DMS114 treated with DMSO at 0.1 percent for 48 hours (cell line): ENCODE data around the gene AGPS.

Experiments used
- DNase-seq: peaks from one replicate; lab custom pipeline; 2025; ENCODE audit not compliant: unreplicated experiment; lab: John Stamatoyannopoulos, UW

The AGPS gene

DNA sequence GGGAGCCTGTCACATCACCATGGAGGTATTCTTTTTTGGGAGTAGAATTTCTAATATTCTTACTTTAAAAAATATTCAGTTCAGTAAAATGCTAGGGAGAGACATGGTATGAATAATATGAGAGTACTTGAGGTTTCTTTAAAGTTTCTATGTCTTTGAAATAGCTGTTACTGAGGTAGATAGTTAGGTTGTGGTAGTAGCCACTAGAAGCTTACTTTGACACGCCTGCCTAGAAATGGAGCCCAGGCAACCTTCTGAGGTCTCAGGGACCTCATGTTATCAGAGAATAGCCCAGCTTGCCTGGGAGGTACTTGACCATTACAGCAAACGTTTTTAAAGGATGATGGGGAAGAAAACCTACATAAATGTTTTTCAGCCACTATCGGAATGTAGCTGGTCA, 131.2 kb downstream of the AGPS start:
- DNase-seq: no peak

GRCh38 chr2:177525351-177525924, 132.9 kb downstream of the AGPS start:
- no peak for DNase-seq

- no peak for DNase-seq
Measured at GRCh38 chr2:177528351-177528933, 135.9 kb downstream of the AGPS start.

DNA sequence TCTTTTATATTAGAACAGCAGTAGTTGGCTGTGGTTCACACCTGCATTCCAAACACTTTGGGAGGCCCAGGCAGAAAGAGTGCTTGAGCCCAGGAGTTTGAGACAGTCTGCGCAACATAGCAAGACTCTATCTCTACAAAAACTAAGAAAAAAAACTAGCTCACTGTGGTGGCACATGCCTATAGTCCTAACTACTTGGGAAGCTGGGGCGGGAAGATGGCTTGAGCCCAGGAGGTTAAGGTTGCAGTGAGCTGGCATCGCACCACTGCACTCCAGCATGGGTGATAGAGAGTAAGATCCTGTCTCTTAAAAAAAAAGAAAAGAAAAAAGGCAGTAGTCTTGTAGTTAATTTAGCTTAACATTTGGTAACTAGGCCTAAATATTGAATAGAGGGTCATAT, 136.6 kb downstream of the AGPS start:
- DNase-seq: no peak

- DNase-seq: no peak
Measured at GRCh38 chr2:177530561-177530960, 138.0 kb downstream of the AGPS start.

- DNase-seq: no peak
Measured at GRCh38 chr2:177531706-177532105, 139.1 kb downstream of the AGPS start.

DNA sequence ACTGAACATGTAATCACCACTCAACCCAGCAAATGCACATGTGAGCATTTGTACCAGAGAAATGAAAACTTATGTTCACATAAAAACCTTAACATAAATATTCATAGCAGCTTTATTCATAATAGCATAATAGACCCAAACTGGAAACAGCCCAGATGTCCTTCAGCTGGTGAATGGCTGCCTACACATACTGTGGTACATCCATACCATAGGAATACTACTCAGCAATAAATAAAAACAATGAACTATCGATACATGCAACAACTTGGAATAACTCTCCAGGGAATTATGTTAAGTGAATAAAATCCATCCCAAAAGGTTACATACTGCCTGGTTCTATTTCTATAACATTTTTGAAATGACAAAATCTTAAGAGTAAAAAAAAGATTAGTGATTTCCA, 140.0 kb downstream of the AGPS start:
- DNase-seq: no peak

- no peak for DNase-seq
Measured at GRCh38 chr2:177533253-177533652, 140.7 kb downstream of the AGPS start.

- no peak for DNase-seq
Measured at GRCh38 chr2:177535000-177535399, 142.4 kb downstream of the AGPS start.

GRCh38 chr2:177535958-177536504, 143.5 kb downstream of the AGPS start:
- no peak for DNase-seq

DNA sequence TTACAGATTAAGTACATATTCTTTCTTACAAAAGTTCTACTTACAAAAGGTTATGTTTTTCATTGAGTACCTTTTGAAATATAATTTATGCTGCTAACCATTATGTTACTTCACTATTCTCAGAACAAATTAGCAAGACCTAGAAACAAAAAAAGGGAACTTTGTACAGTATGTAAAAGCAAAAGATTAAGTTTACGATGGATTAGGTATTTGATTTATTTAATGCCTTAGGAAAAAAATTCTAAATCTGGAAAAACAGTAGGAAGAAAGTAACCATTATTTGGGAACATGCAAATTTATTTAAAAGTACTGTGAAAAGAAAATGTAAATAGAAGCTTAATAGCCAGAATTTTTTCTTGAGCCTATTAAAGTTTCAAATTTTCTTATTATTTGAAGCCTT, 144.6 kb downstream of the AGPS start:
- DNase-seq: no peak

DNA sequence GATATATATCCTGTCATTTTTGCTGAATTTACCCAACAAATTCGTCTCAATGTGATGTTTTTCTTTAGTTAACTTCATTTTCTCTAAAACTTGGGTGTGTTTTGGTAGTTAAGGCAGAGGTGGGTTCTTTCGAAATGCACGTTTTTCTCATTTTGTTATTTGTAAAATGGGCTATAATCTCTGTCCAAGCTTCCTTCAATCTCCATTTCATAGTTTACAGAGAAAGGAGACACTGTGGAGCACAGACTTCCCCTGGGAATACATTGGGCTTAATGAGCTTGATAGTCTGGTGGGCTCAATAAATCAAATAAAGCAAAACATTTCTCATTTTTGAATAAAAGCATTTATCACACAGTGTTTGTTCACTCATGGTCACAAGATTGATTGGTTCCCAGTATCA, 145.1 kb downstream of the AGPS start:
- DNase-seq: no peak

- no peak for DNase-seq
Measured at GRCh38 chr2:177538323-177538722, 145.8 kb downstream of the AGPS start.

- no peak for DNase-seq
Measured at GRCh38 chr2:177540283-177540682, 147.7 kb downstream of the AGPS start.

- DNase-seq: no peak
Measured at GRCh38 chr2:177541258-177541991, 148.9 kb downstream of the AGPS start.

DNA sequence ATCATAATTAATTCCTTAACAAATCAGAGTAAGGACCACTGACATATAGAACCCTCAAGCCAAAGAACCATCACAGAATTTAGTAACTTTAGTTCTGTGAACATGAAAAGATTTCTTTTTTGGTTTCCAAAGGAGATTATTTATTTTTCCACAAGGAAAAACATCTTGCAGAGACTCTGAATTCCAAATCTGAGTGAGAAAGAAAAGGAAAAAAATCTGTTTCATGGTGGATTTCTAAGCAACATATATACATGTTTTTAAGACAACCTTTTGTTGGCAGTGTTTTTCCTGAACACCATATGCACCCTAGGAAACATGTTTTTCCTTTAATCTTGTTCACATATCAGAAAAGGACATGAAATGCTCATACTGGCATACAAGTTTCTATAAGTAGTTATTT, 149.8 kb downstream of the AGPS start:
- no peak for DNase-seq

GRCh38 chr2:177543007-177543760, 150.6 kb downstream of the AGPS start:
- DNase-seq: no peak

- DNase-seq: no peak
Measured at GRCh38 chr2:177545143-177545542, 152.6 kb downstream of the AGPS start.

- DNase-seq: no peak
Measured at GRCh38 chr2:177545981-177546585, 153.5 kb downstream of the AGPS start.

DNA sequence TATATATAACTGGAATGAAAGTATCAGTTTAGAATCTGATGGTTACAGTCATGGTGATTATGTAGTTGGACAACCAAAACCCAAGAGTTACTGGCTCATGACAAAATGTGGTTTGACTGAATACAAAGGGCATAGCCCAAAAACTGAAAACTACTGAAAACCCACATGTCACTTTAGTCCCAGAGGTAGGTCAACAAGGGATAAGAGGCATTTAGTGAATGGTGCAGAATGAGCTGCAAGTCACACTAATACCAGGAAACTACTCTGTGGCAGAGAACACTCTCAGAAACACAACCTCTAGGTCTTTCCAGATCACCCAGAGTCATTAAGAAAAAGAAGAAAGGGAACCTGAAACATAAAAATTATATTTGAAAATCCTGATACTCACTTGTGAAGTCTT, 154.5 kb downstream of the AGPS start:
- DNase-seq: no peak

DNA sequence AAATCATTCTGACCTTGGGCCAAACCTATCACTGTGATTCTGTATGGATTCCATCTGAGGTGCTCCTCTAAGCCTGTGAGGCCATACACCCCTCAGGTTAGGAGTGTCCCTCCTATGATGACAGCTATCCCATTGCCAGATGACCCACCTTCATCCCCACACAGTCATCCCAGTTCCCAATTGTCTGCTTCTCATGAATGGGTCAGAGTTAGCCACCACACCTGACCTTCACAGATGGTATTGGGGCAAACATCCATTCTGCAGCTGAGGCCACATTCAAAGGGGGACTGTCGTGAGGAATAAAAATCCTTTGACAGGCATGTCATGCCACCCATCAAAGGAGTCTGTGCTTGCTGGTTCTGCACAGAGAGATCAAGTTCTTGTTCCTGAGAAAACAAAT, 155.2 kb downstream of the AGPS start:
- no peak for DNase-seq
